SK-N-MC (cell line): ENCODE results near the gene MMP2.

Experiments
- EZH2 ChIP-seq: fragments of 200-600 bp; sonication (generic); IDR thresholded peaks from one replicate; pipeline ENCODE4 v1.6.1; 2017; ENCODE audit warnings: antibody characterized with exemption
- FOXP2 ChIP-seq: optimal IDR thresholded peaks from 2 replicates; pipeline ENCODE3; 2011; ENCODE audit warnings: mild to moderate bottlenecking, moderate library complexity; ENCODE audit not compliant: insufficient read depth; ENCODE audit errors: extremely low read length, control extremely low read depth
- POLR2AphosphoS5 ChIP-seq: IDR thresholded peaks from 2 replicates; pipeline ENCODE4 v1.6.1; 2012; ENCODE audit warnings: mild to moderate bottlenecking, low read depth, low read length, borderline replicate concordance

DNA sequence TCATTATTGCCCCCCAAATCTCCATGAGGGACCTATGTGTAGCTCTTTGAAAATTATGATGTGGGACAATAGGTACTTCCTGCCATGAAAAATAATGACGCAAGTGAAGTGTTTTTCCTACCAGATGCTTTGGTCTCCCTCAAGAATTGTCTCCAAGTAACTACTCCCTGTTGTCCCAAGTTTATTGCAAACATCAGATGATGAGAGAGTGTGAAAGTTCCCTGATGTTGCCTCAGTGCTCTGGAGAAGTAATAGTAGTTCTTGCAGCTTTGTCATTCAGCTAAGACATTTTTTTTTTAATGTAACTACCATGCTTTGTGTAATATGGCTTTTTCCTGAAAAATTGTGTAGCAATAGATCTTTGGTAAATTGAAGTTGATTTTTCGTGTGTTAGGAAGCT lies 50.0 kb downstream of the MMP2 start:
- no peak for TF ChIP-seq EZH2
- TF ChIP-seq POLR2AphosphoS5 = no peak
- no peak for TF ChIP-seq FOXP2
